Loucy (cell line): ENCODE results near the gene KIAA0930.

Experiments used
- EZH2phosphoT487 ChIP-seq: fragments of 200-600 bp; IDR thresholded peaks from 2 replicates; pipeline ENCODE4 v1.6.1; 2018; ENCODE audit warnings: antibody characterized with exemption, mild to moderate bottlenecking, moderate library complexity, borderline replicate concordance
- TF ChIP-seq, protein P1 (sequence below): fragments of 200-600 bp; sonication (generic); conservative IDR thresholded peaks from 2 replicates; pipeline ENCODE4 v1.5.1; 2014; ENCODE audit warnings: mild to moderate bottlenecking, antibody characterized with exemption, low read length

DNA sequence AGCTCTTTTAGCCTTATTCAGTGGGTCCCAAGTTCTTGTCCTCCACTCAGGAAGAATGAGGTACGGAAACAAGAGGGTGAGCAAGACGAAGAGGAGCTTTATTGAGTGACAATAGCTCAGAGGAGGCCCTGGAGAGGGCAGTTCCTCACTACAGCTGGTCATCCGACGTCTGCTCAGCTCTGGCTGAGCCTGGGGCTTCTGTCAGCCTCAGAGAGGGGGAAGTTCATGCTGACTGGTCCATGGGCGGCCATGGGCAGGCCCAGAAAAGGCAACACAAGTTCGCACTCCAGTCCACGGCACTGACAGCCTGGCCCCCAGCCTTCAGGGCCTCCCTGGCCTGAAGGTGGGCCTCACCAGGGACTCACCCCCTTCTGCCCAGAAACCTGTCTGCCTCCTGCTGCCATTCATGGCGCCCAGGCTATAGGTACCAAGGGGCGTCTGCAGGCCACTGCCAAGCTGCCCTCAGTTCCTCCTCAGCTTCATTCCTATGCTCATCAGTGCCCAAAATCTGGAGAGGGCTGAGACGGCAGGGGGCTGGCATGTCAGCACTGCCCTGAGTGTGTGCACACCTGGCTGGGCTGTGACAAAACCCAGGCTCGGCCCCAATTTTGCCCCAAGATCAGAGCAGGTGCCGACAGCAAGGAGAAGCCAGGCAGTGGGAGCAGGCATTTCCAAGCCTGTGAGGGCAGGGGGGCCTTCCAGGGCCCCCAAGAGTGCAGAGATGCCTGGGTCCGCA lies 21.7 kb upstream of the KIAA0930 start:
- TF ChIP-seq, protein P1, sequence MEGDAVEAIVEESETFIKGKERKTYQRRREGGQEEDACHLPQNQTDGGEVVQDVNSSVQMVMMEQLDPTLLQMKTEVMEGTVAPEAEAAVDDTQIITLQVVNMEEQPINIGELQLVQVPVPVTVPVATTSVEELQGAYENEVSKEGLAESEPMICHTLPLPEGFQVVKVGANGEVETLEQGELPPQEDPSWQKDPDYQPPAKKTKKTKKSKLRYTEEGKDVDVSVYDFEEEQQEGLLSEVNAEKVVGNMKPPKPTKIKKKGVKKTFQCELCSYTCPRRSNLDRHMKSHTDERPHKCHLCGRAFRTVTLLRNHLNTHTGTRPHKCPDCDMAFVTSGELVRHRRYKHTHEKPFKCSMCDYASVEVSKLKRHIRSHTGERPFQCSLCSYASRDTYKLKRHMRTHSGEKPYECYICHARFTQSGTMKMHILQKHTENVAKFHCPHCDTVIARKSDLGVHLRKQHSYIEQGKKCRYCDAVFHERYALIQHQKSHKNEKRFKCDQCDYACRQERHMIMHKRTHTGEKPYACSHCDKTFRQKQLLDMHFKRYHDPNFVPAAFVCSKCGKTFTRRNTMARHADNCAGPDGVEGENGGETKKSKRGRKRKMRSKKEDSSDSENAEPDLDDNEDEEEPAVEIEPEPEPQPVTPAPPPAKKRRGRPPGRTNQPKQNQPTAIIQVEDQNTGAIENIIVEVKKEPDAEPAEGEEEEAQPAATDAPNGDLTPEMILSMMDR = no peak
- no peak for TF ChIP-seq EZH2phosphoT487
